ENCODE results near the gene ITPR1.

The ITPR1 gene

GRCh38 chr3:4681301-4681700 is 188.2 kb downstream of the ITPR1 start:
- Mint-ChIP-seq H3K9me3 (no peaks in the 10 kb centered on the region), H3K36me3 (ENCODE audit: low read depth) (peaks cover 39% of the 10 kb centered on the region), H3K4me1 (ENCODE audit: low read depth) (peaks cover 2% of the 10 kb centered on the region), H3K27me3 (ENCODE audit: low read depth) (no peaks in the 10 kb centered on the region), H3K27ac (no peak overlapping the region), H3K4me3 (no peak overlapping the region)

- Mint-ChIP-seq H3K4me1 (ENCODE audit: low read depth) (peaks cover 2% of the 10 kb centered on the region), H3K9me3 (no peaks in the 10 kb centered on the region), H3K27ac (no peak overlapping the region), H3K27me3 (ENCODE audit: low read depth) (no peaks in the 10 kb centered on the region), H3K36me3 (ENCODE audit: low read depth) (peaks cover 38% of the 10 kb centered on the region), H3K4me3 (no peak overlapping the region)
These were observed 191.0 kb downstream of the ITPR1 start for GRCh38 chr3:4684117-4684516.

- H3K4me1 Mint-ChIP-seq (ENCODE audit: low read depth) = peaks cover 2% of the 10 kb centered on the region
- H3K4me3 Mint-ChIP-seq = no peak overlapping the region
- H3K27ac Mint-ChIP-seq = no peak overlapping the region
- no peaks in the 10 kb centered on the region for H3K27me3 Mint-ChIP-seq (ENCODE audit: low read depth)
- peaks cover 8% of the 10 kb centered on the region for H3K9me3 Mint-ChIP-seq
- H3K36me3 Mint-ChIP-seq (ENCODE audit: low read depth) = peaks cover 43% of the 10 kb centered on the region
These were observed 191.8 kb downstream of the ITPR1 start for GRCh38 chr3:4684976-4685375.

- no peak overlapping the region for H3K27ac Mint-ChIP-seq
- H3K27me3 Mint-ChIP-seq (ENCODE audit: low read depth) = no peaks in the 10 kb centered on the region
- H3K4me1 Mint-ChIP-seq (ENCODE audit: low read depth) = peaks cover 2% of the 10 kb centered on the region
- peaks cover 10% of the 10 kb centered on the region for H3K9me3 Mint-ChIP-seq
- peaks cover 43% of the 10 kb centered on the region for H3K36me3 Mint-ChIP-seq (ENCODE audit: low read depth)
- H3K4me3 Mint-ChIP-seq = no peak overlapping the region
These were observed 192.7 kb downstream of the ITPR1 start for GRCh38 chr3:4685673-4686345.

- Mint-ChIP-seq H3K27me3 (ENCODE audit: low read depth) (no peaks in the 10 kb centered on the region), H3K9me3 (peaks cover 10% of the 10 kb centered on the region), H3K36me3 (ENCODE audit: low read depth) (peaks cover 42% of the 10 kb centered on the region), H3K4me3 (no peak overlapping the region), H3K4me1 (ENCODE audit: low read depth) (peaks cover 2% of the 10 kb centered on the region), H3K27ac (no peak overlapping the region)
These were observed 193.5 kb downstream of the ITPR1 start for GRCh38 chr3:4686619-4687018.

- no peaks in the 10 kb centered on the region for H3K27me3 Mint-ChIP-seq (ENCODE audit: low read depth)
- H3K9me3 Mint-ChIP-seq = peaks cover 10% of the 10 kb centered on the region
- H3K4me3 Mint-ChIP-seq = no peak overlapping the region
- peaks cover 2% of the 10 kb centered on the region for H3K4me1 Mint-ChIP-seq (ENCODE audit: low read depth)
- H3K27ac Mint-ChIP-seq = no peak overlapping the region
- H3K36me3 Mint-ChIP-seq (ENCODE audit: low read depth) = peaks cover 44% of the 10 kb centered on the region
These were observed 194.0 kb downstream of the ITPR1 start for GRCh38 chr3:4687167-4687566.

- H3K9me3 Mint-ChIP-seq = peaks cover 10% of the 10 kb centered on the region
- peaks cover 2% of the 10 kb centered on the region for H3K4me1 Mint-ChIP-seq (ENCODE audit: low read depth)
- H3K36me3 Mint-ChIP-seq (ENCODE audit: low read depth) = peaks cover 45% of the 10 kb centered on the region
- H3K27me3 Mint-ChIP-seq (ENCODE audit: low read depth) = no peaks in the 10 kb centered on the region
- no peak overlapping the region for H3K4me3 Mint-ChIP-seq
- H3K27ac Mint-ChIP-seq = no peak overlapping the region
These were observed 194.4 kb downstream of the ITPR1 start for GRCh38 chr3:4687596-4687995.

GRCh38 chr3:4688411-4688810 is 195.3 kb downstream of the ITPR1 start:
- Mint-ChIP-seq H3K27ac (no peak overlapping the region), H3K27me3 (ENCODE audit: low read depth) (no peaks in the 10 kb centered on the region), H3K36me3 (ENCODE audit: low read depth) (peaks cover 49% of the 10 kb centered on the region), H3K9me3 (peaks cover 10% of the 10 kb centered on the region), H3K4me3 (no peak overlapping the region), H3K4me1 (ENCODE audit: low read depth) (peaks cover 2% of the 10 kb centered on the region)

GRCh38 chr3:4689021-4689420 is 195.9 kb downstream of the ITPR1 start:
- Mint-ChIP-seq H3K36me3 (ENCODE audit: low read depth) (peaks cover 53% of the 10 kb centered on the region), H3K27me3 (ENCODE audit: low read depth) (no peaks in the 10 kb centered on the region), H3K4me1 (ENCODE audit: low read depth) (peaks cover 2% of the 10 kb centered on the region), H3K9me3 (peaks cover 10% of the 10 kb centered on the region), H3K4me3 (no peak overlapping the region), H3K27ac (no peak overlapping the region)

GRCh38 chr3:4690277-4690676 is 197.1 kb downstream of the ITPR1 start:
- Mint-ChIP-seq H3K9me3 (peaks cover 10% of the 10 kb centered on the region), H3K36me3 (ENCODE audit: low read depth) (peaks cover 53% of the 10 kb centered on the region), H3K27ac (no peak overlapping the region), H3K4me3 (no peak overlapping the region), H3K27me3 (ENCODE audit: low read depth) (no peaks in the 10 kb centered on the region), H3K4me1 (ENCODE audit: low read depth) (peaks cover 2% of the 10 kb centered on the region)

GRCh38 chr3:4693620-4694019 is 200.5 kb downstream of the ITPR1 start:
- Mint-ChIP-seq H3K4me3 (no peak overlapping the region), H3K27ac (no peak overlapping the region), H3K27me3 (ENCODE audit: low read depth) (no peaks in the 10 kb centered on the region), H3K4me1 (ENCODE audit: low read depth) (peaks cover 8% of the 10 kb centered on the region), H3K36me3 (ENCODE audit: low read depth) (peaks cover 45% of the 10 kb centered on the region), H3K9me3 (peaks cover 10% of the 10 kb centered on the region)

GRCh38 chr3:4695846-4696245 is 202.7 kb downstream of the ITPR1 start:
- no peaks in the 10 kb centered on the region for H3K27me3 Mint-ChIP-seq (ENCODE audit: low read depth)
- peaks cover 8% of the 10 kb centered on the region for H3K4me1 Mint-ChIP-seq (ENCODE audit: low read depth)
- H3K36me3 Mint-ChIP-seq (ENCODE audit: low read depth) = peaks cover 49% of the 10 kb centered on the region
- no peaks in the 10 kb centered on the region for H3K9me3 Mint-ChIP-seq
- no peak overlapping the region for H3K27ac Mint-ChIP-seq
- H3K4me3 Mint-ChIP-seq = no peak overlapping the region

GRCh38 chr3:4696266-4696665 is 203.1 kb downstream of the ITPR1 start:
- Mint-ChIP-seq H3K27ac (no peak overlapping the region), H3K4me3 (no peak overlapping the region), H3K36me3 (ENCODE audit: low read depth) (peaks cover 48% of the 10 kb centered on the region), H3K4me1 (ENCODE audit: low read depth) (peaks cover 8% of the 10 kb centered on the region), H3K9me3 (no peaks in the 10 kb centered on the region), H3K27me3 (ENCODE audit: low read depth) (no peaks in the 10 kb centered on the region)

GRCh38 chr3:4698125-4698821 is 205.1 kb downstream of the ITPR1 start:
- Mint-ChIP-seq H3K9me3 (peaks cover 1% of the 10 kb centered on the region), H3K4me1 (ENCODE audit: low read depth) (peaks cover 23% of the 10 kb centered on the region), H3K36me3 (ENCODE audit: low read depth) (peaks cover 53% of the 10 kb centered on the region), H3K27me3 (ENCODE audit: low read depth) (no peaks in the 10 kb centered on the region), H3K4me3 (no peak overlapping the region), H3K27ac (no peak overlapping the region)

GRCh38 chr3:4703054-4703480 is 209.9 kb downstream of the ITPR1 start:
- Mint-ChIP-seq H3K27me3 (ENCODE audit: low read depth) (no peaks in the 10 kb centered on the region), H3K27ac (peak overlapping the region; percentile 89), H3K9me3 (peaks cover 18% of the 10 kb centered on the region), H3K4me3 (peak overlapping the region; percentile 56), H3K36me3 (ENCODE audit: low read depth) (peaks cover 79% of the 10 kb centered on the region), H3K4me1 (ENCODE audit: low read depth) (peaks cover 41% of the 10 kb centered on the region)
